Measurements from ENCODE around the gene MAU2. TPM values are rescaled to one million over a fixed set of nuclear protein-coding genes. Genes with fewer than 3 reads are reported as not detected.

MAU2 gene
- total and polyA plus RNA-seq, 2 of the 8 experiments (the other 6 are each of a cell fraction or from before 2014, with no cell fraction given), result 32.0 to 40.8 TPM

- TF ChIP-seq CHD7 (IDR thresholded peaks at IDR 0.05; ENCODE audit: insufficient replicate concordance, low read length) (no peak), KDM4A (IDR thresholded peaks at IDR 0.05; ENCODE audit: low read depth, low read length, severe bottlenecking) (no peak), EZH2 (IDR thresholded peaks at IDR 0.05; ENCODE audit: low read depth, low read length, severe bottlenecking) (no peak), E2F6 (IDR thresholded peaks at IDR 0.05) (peak; percentile 66), HDAC6 (IDR thresholded peaks at IDR 0.05; ENCODE audit: low read depth, low read length) (no peak), BRCA1 (IDR thresholded peaks at IDR 0.05; ENCODE audit: low read depth, low read length) (no peak), ATF3 (IDR thresholded peaks at IDR 0.05; ENCODE audit: insufficient read depth, low read depth, low read length) (no peak), HDAC2 (IDR thresholded peaks at IDR 0.05; ENCODE audit: borderline replicate concordance in 1 of 2, low read depth in 2 of 2, low read length in 2 of 2) (no peak), CHD2 (IDR thresholded peaks at IDR 0.05; ENCODE audit: low read length) (no peak), SRF (IDR thresholded peaks at IDR 0.05; ENCODE audit: low read depth, low read length) (peak; percentile 91)
Measured at GRCh38 chr19:19361075-19361594, 40.5 kb downstream of the MAU2 start (continued).
